ENCODE results near the gene RALB.
A peak's percentile ranks its signal among the peaks of the same experiment; 100 is the strongest.
"Not testable (repeated sequence)": the region's sequence is repeated elsewhere in the genome, so short reads cannot be mapped to it uniquely, and the experiment has no call there.

RALB gene

DNA sequence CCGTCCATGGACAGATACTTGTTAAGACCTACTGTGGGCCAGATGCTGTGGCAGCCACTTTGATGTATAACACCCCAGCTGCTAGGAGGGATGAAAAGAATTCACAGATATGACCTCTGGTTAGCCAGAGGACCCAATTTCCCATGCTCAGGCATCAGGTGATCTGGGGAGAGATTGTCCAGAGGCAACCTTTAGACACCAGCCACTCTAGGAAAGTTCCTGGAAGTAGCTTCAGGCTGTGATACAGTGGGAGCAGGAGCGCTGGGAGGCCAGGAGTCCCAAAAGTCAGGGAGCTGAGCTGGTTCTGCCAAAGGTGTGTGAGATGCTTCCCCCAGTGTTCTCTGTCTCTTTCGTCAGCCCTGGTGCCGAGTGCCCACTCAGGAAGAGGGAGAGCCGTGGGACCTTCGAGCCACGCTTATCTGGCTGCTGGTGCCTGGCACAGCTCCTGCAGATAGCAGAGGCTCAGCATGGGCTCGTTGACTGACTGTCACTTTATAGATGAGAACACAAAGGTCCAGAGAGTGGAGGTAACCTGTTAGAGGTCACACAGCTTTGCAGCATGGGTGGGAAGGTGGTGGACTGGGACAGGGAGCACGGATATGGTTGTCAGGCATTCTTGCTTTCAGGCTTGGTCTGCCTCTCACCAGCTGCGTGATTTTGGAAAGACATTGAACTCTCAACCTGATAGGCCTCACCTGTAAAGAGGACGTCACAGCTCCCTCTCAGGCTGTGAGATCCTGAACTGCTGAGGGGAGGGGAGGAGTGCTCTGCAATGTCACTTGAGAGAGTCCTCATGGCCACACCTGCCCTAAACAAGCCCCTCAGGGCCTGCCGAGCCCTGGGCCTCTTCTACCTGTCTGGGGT, 7.8 kb upstream of the RALB start:
- DNase-seq: no peak

DNA sequence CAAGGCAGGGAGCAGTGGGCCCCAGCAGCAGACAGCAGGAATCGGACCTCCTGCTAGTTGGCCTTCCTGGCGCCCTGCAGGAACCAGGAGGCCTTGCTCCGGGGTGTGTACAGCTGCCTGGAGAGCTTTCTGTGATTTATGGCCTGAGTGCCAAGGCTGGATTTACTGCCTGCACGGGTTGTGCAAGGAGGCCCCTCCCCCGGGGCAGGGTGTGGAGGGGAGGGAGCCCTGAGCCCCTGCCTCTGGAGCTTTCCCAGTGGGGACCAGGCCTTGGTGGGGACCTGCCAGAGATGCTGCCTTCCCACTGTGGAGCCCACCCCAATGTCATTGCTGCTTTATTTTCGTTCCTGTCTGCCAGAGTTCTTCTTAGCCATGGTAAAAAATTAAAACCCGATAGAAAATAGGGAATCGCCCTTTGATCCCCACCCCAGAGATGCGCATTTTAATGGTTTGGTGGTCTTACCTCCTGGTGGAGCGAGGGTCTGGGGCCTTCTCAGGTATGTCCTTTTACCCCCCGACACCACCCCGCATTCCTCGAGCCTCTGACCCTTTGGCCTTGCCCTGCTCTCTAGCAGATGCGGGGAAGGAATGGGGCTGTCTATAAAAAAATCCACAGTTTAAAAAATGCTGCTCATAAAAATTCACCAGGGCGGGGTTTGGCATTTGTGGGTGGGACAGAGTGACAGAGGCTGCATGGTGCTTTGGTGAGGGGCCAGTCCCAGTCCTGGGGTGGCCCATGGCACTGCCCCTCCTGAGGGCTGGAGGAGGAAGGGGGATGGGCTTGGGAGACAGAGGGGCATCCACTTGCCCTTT, 6.9 kb upstream of the RALB start:
- DNase-seq: no peak

DNA sequence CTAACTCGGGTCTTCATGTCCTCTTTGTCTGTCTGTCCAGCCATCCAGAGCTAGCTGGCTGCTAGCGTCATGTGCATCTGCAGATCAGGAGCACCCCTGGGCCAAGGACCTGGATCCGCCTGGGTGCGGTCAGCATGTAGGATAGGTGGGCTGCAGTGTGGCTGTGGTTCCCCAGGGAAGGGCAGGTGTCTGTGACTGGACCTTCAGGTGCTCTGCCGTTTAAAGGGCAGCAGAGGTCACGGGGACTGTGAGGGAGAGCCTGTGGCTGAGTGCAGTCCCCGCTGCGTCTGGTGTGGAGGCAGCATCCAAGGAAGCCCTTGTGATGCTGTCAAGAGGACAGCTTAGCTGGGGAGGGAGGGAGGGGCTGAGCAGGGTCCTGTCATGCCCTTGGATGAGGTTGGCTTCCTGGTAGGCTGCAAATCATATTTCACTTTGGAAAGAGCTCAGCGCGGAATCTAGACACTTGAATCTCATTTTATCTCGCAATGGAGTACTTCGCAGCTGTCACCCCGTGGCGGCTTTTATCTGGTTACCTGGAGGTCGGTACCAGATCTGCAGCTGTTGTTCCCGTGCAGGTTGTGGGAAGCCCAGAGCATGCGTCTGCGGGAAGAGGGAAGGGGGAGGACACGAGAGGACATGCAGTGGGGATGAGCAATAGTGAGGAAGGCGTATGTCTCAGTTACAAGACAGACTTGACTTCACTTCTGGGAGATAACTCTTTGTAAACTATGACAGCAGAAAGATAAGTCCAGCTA, 5.9 kb upstream of the RALB start:
- DNase-seq: peak; percentile 10

DNA sequence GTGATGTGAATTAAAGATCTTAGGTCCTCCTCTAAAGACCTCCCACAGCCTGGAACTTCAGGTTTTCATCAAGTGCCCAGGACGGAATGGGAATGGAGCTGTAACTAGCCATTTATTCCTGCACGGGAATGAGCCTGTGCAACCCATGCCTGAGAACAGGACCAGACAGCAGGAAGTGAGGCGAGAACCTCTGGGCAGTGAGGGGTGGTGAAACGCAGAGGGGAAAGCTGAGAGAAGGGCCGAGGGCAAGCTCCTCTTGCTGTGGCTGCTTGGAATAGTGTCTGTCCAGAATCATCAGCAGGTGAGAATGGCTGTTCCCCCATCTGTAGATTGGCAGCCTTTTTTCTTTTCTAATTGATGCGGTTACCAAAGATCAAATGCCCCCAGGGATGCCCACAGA, 4.8 kb upstream of the RALB start:
- no peak for DNase-seq

DNA sequence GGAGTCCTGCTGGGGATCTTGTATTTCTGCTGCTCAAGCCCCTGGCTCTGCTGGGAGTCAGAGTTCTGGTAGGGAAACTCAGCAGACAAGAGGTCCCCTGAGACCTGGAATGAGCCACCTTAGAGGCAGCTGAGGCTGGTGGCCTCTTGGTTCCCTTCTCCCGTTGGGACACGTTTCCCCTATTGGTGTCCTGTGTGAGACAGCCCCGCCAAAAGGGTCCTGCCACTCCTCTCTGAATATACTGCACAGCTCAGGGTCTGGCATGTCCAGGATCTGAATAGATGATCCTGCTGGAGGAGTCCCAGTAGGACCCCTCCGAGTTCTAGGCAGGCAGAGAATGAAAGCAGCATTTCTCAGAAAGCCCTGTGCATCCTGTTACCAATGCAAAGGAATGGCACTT, 2.0 kb upstream of the RALB start:
- no peak for DNase-seq

DNA sequence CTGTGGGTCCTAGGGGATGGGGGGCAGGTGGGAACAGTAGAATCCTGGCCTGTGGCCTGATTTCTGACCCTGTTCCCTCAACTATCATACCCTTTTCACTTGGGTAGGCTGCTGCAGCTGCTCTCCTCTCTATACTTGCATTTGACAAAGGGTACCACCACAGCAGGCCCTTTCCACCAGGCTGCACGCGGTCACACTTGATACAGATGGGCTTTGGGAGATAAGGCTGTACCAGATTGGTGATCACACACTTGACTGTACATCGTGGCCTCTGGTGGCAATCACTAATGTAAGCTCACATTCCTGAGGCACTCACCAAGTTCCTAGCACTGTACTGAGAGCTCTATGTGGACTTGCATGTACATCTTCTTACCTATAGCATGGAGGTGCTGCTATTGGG, 1.6 kb upstream of the RALB start:
- no peak for DNase-seq

DNA sequence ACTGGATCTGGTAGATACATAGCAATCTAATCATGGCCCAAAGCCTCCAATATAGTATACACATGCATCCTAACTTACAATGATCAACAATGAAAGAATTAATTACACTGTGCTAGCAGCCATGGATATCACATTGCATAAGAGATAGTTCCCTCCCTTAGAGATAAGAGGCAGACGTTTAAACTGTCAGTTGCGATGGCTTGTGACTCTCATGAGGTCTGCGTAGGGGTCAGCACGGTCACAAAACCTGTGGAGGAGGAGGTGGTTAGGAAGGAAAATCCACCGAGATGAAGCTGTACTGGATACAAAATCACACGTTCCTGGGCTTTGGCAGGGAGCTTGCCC, 800 bp upstream of the RALB start:
- no peak for DNase-seq

DNA sequence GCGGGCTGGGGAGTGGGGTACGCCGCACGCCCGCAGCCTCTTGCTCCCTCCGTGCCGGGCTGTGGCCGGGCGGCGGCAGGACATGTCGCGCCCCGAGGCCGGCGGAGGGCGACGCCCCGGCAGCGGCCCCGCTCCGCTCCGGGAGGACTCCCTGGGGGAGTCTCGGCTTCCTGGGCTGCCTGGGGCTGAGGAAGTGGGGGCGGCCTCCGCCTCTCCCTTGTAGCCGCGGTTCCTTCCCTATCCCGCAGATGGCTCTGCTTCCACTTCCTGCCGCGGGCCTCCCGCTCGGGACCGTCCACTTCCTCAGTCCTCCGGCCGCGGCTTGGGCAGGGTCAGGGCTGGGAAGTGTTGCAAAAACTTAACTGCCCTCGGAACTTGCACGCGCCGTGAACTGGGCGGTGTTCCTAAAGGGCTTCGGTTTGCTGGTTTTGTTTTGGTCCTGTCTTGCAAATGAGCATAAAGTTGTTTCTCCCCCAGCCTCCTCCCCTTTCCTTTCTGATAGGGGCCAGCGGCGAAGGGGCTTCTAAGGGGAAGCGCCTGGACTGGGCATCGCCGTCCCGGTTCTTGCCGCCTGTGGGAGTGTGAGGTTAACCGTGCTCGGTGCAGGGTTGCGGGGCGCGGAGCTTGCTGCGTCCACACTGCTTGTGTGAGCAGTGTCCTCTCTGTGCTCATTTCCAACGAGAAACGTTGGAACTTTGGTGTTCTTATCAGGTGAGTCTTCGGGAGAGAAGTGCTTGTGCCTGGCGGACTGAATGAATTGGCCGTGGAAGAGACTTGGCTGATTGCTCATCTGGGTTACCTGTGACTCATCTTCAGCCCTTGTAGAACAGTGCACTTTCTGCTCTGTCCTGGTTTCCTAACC, 600 bp downstream of the RALB start:
- DNase-seq: no peak

DNA sequence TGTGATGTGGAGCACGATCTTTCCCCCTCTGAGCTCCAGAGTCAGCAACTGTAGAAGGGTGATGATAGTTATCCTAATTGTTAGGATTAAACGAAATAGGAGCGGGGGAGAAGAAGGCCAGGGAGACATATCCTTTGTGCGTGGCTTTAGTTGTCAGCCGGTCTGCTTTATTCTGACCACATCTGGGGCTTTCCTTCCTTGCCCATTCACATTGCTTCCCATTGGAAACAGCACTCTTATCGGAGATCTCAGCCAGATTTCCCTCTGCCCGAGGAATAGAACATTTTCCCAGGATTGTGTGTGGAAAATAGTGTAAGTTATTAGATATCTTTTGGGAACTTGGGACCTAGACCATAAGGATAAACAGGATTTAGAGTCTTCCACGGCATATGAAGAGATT, 1.5 kb downstream of the RALB start:
- no peak for DNase-seq

DNA sequence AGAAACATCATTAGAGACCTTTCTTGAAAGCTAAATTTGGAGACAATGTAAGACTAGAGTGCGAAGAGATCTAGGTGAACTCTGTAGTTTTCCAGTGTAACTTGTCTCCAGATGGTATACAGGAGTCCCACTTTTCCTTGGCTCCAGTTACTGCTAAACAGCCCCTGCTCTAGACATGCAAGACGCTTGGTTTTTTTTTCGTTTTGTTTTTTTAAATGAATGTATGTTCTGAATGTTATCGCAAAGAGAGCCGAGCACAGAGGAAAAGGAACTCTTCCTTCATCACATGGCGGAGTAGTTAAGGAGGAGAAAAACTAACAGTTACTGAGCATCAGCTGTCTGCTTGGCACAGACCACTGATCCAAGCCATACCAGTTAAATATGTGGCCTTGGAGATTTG, 2.4 kb downstream of the RALB start:
- DNase-seq: no peak

DNA sequence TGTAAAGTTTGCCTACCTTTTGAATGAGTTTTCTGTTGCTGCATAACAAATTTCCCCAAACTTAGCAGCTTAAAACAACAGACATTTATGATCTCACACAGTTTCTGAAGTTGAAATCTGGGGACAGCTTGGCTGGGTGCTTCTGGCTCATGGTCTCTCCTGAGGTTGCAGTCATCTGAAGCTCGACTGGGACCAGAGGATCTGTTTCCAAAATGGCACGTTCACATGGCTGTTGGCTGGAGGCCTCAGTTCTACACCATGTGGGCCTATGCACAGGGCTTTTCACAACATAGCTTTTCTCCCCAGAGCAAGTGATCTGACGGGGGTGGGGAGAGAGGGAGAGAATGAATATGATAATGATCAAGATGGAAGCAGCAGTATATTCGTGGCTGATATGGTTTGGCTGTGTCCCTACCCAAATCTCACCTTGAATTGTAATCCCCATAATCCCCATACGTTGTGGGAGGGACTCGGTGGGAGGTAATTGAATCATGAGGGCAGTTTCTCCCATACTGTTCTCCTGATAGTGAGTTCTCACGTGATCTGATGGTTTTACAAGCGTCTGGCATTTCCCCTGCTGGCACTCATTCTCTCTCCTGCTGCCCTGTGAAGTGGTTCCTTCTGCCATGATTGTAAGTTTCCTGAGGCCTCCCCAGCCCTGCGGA, 3.5 kb downstream of the RALB start:
- DNase-seq: no peak

DNA sequence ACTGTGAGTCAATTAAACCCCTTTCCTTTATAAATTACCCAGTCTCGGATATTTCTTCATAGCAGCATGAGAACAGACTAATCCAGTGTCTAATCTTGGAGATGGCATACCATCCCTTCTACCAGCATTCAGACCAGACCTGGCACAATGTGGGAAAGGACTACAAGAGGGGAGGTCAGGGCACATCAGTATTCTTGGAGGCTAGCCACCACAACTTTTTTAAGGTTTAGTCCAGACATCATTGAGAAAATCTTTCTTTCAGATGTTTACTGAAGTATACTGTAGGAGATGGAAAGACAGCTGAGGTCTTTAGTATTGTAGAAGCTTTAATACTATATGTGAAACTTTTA, 4.0 kb downstream of the RALB start:
- no peak for DNase-seq

DNA sequence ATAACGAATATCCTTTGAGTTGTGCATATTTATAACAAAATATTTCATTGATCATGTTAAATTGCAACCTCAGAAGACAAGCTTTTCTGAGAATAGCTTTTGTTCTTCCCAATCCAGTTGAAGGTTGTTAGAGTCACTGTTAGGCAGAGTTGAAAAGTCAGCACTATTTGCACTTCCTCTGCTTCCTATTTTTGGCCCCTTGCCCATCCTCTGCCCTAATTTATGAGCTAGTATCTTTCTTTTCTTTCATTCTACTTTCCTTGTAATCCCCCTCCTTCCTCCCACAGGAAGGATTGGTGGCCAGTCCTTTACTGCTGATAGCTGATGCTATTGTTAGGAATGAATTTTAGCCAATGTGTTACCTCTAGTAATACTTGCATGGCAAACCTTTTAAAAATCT, 4.9 kb downstream of the RALB start:
- no peak for DNase-seq

DNA sequence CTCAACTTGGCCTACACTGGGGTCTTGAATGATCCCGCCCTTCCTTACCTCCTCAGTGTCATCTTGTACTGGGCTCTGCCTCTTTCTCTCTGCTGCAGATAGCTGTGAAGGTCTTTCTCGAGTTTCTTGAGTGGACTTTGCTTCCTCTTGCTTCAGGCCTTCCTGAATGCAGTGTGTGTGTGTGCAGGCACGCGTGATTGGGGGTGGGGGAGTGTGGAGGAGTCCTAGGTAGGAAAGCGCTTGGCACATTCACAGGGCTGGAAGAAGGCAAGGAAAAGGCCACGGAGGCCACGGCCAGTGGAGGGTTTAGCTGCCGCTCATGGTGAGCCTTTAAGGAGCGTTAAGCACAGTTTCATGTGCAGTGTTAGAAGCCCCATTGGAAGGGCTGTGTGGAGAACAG, 5.5 kb downstream of the RALB start:
- no peak for DNase-seq

DNA sequence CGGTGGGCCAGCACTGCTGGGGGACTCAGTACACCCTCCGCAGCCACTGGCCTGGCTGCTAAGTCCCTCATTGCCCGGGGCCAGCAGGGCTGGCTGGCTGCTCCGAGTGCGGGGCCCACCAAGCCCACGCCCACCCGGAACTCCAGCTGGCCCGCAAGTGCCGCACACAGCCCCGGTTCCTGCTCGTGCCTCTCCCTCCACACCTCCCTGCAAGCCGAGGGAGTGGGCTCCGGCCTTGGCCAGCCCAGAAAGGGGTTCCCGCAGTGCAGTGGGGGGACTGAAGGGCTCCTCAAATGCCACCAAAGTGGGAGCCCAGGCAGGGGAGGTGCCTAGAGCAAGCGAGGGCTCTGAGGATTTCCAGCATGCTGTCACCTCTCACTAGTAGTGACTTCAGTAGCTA, 7.3 kb downstream of the RALB start:
- not testable (repeated sequence) for DNase-seq

DNA sequence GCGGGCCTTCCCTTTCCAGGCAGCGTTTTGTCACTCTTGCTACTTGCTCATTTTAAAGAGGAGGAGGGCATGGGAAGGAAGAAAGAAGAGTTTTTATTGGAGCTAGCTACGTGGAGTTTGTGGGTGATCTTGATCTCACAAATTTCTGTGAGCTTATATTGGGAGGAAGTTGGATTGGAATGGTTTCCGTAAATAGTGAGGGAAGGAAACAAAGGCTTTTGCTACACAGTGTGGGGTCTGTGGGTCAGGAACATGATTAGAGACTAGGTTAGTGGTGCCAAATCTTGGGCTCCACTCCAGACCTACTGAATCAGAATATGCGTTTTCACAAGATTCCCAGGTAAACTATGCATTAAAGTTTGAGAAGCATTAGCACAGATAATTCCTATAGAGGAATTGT, 8.1 kb downstream of the RALB start:
- DNase-seq: no peak

DNA sequence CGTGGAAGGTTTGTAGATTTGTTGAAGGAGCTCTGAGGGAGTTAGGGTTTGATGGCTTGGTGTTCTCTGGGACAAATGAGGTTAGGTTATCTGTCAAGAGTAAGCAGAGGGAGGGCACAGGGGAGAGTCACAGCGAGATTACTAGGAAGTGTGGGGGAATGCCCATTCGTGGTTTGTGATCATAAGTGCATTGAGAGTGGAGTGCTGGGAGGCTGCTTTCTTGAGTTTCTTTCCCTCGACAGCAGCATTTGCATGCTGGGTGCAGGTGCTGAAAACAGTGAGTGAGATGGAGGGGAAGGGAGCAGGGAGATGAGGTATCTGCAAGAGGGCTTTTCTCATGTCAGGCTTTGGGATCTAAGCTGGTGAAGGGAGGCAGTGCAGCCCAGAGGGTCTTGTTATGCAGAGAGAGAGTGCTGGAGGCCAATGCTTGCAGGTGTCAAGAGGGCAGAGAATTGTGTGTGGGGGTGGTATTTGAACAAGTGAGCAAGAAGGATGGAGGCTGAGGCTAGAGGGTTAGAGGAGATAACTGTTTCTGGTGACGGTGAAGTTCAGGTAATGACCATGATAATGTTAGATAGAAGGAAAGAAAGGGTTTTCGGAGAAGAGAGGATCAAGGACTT, 8.8 kb downstream of the RALB start:
- DNase-seq: no peak

DNA sequence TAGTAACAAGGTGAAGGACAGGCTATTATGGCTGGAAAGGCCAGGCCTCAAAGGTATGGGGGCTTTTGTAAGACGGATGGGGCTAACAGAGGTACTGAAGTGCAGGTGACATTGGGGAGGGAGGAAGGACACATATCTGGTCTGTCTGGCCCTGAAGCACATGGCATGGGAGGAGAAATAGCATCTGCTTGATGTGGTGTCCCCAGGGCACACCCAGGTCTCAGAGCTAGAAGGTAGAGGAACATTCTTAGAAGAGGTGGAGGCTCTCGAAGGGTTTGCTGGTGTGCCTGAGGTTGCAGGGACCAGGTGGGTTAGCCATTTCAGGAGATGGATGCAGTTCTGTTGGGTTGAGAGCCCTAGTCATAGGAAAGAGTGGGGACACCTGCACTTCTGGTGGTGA, 9.5 kb downstream of the RALB start:
- no peak for DNase-seq

DNA sequence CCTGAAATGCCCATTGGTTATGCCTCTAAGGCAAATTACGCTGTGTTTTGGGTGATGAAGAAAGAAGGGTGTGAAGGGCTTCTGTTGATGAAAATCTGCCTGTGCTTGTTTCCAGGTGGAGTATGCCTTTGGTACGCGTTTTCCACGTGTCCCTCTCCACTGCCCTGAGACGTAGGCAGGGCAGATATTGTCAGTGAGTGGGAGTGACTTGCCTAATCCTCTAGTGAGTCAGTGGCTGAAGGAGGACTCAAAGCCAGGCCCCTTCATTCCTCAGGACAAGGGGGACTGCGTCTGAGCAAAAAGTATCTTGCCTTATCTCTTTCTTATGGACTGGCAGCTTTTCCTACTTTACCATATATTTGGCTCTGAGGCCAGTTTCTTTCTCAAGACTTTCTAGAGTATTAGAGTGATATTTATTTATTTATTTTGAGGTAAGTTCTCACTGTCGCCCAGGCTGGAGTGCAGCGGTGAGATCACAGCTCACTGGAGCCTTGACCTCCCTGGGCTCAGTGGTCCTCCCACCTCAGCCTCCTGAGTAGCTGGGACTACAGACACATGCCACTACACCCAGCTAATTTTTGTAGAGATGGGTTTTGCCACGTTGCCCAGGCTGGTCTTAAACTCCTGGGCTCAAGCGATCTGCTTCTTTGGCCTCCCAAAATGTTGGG, 10.2 kb downstream of the RALB start:
- no peak for DNase-seq

DNA sequence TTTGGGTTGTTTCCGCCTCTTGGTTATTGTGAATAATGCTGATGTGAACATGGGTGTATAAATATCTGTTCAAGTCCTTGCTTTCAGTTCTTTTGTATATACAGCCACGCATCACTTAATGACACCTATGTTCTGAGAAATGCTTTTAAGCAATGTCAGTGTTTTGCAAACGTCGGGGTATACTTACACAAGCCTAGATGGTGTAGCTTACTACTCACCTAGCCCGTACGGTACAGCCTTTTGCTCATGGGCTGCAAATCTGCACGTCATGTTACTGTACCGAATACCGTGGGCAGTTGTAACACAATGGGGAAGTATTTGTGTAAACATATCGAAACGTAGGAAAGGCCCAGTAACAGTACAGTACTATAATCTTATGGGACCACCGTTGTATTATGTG, 12.4 kb downstream of the RALB start:
- no peak for DNase-seq

DNA sequence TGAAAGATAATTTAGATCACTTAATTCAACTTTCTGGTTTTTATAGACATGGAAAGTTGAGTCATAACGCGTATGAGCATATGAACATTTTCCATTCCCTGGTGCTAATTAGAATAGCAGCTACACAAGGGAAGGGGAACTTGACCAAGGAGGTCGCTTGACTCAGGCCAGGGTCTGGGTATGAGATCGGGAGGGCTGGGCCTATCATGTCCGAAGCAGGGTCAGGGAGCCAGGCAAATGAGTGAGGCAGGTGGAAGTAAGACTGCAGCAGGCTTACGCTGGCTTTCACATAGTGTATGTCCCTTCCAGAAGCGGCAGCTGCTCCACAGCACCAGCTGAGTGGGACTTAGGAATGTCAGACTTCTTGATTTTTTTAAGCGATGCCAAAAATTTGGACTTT, 14.7 kb downstream of the RALB start:
- no peak for DNase-seq
